ENCODE results near the gene NRXN3.

NRXN3 gene

DNA sequence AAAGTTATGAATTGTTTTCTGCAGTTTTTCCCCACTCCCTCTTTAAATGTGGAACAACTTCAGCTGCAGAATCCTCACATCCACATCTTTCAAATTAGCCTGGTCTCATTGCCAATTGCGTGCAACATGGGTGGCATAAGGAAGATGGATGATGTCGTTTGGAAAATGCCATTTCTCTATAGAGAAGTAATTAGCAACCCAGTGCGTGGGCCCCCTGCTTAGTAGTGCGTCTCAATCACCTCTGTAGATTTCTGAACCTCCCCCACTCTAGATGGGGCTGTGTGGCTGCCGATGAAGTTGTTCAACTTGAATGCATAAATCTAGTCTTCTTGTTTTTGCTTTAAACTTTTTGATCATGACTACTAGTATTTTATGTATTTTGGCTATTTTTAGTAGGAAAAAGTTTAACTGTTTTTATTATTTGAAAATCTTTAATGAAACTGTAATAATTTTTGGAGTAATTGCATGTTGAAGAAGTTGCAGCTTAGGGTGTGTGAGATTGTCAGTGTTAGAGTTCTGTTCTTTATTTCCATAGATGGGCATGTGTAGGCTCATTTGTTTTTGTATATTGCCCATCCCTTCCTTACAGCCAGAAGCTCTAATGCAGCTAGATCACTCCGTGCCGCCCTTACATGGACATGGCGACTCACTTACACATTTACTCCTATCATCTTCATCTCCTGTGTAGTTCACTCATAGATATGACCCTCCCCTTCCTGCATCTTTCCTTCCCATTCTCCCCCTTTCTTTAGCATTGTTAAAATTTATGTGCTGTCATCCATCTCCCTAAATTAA lies 1683.0 kb downstream of the NRXN3 start:
- DNase-seq (ENCODE audit: low spot score): no peak
- in situ Hi-C loops (cut with MboI; ENCODE audit: low pct_unique_long_range_greater_than_20kb, low sequenced_read_pairs, unreplicated experiment): no loop called here
- TF ChIP-seq, protein P1, sequence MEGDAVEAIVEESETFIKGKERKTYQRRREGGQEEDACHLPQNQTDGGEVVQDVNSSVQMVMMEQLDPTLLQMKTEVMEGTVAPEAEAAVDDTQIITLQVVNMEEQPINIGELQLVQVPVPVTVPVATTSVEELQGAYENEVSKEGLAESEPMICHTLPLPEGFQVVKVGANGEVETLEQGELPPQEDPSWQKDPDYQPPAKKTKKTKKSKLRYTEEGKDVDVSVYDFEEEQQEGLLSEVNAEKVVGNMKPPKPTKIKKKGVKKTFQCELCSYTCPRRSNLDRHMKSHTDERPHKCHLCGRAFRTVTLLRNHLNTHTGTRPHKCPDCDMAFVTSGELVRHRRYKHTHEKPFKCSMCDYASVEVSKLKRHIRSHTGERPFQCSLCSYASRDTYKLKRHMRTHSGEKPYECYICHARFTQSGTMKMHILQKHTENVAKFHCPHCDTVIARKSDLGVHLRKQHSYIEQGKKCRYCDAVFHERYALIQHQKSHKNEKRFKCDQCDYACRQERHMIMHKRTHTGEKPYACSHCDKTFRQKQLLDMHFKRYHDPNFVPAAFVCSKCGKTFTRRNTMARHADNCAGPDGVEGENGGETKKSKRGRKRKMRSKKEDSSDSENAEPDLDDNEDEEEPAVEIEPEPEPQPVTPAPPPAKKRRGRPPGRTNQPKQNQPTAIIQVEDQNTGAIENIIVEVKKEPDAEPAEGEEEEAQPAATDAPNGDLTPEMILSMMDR (IDR thresholded peaks at IDR 0.05; ENCODE audit: extremely low read depth, insufficient read depth, missing control alignments): no peak

DNA sequence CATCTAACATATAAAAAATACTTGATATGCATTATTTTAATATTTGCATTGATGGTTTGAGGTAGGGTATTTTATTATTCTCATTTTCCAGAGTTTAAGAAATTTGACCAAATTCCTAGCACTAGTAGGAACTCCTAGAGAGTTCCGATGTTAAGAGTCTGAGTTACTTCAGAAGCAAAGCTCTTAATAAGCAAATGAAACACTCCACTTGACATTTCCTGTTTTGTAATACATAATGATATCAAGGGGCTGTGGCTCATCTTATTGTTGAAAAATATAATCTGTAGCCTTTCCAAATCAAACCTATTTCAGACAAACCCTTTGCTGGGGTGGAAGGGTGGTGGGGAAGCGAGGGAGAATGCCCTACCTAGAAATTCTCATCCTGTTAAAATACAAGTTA lies 1685.6 kb downstream of the NRXN3 start:
- TF ChIP-seq, protein P1 (IDR thresholded peaks at IDR 0.05; ENCODE audit: extremely low read depth, insufficient read depth, missing control alignments): no peak
- DNase-seq (ENCODE audit: low spot score): no peak
- in situ Hi-C loops (cut with MboI; ENCODE audit: low pct_unique_long_range_greater_than_20kb, low sequenced_read_pairs, unreplicated experiment): no loop called here

DNA sequence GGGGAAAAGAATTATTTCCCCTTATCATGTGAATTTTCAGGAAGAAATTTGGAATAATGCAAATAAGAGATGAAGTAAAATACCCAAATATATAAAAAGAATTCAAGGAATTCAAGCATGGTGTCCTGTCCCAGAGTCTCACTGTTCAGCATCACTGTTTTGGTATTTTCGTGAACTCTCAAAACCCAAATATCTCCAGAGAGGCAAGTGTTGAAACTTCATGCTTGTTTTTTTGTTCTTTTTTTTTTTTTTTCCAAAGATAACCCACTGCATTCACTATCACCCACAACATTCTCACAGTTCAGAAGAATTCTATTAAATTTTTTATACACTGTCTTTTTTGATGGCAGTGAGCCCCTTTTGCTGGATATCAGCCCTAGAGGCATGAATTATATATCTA lies 1686.2 kb downstream of the NRXN3 start:
- no peak for DNase-seq (ENCODE audit: low spot score)
- TF ChIP-seq, protein P1 (IDR thresholded peaks at IDR 0.05; ENCODE audit: extremely low read depth, insufficient read depth, missing control alignments): no peak
- in situ Hi-C loops (cut with MboI; ENCODE audit: low pct_unique_long_range_greater_than_20kb, low sequenced_read_pairs, unreplicated experiment): no loop called here

DNA sequence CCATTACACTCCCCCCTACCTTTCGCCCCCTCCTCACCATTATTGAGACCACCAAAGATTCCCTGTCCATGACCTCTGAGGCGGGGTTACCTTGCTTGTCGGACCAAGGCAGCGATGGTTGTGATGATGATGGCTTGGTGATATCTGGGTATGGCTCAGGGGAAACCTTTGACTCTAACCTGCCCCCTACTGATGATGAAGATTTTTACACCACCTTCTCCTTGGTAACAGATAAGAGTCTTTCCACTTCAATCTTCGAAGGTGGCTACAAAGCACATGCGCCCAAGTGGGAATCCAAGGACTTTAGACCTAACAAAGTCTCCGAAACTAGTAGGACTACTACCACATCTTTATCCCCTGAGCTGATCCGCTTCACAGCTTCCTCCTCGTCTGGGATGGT lies 1690.9 kb downstream of the NRXN3 start:
- no peak for DNase-seq (ENCODE audit: low spot score)
- in situ Hi-C loops (cut with MboI; ENCODE audit: low pct_unique_long_range_greater_than_20kb, low sequenced_read_pairs, unreplicated experiment): no loop called here
- TF ChIP-seq, protein P1 (IDR thresholded peaks at IDR 0.05; ENCODE audit: extremely low read depth, insufficient read depth, missing control alignments): no peak

DNA sequence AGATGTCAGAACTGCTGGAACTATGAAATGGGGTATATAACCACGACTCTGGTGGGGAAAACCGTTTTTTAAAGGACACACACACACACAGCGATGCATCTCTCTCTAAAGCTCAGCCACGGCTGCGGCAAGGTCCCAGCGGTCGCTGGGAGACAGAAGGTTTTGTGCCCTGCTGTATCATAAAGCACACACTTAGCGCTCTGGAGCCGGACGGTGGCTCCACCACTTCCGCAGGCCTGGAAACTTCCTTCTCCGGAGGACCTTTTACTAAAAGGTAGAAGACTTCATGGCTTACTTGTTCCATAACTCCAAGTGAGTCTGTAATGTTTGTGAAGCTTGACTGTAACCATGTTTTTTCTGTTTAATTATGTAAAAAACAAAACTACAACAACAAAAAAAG lies 1691.9 kb downstream of the NRXN3 start:
- in situ Hi-C loops (cut with MboI; ENCODE audit: low pct_unique_long_range_greater_than_20kb, low sequenced_read_pairs, unreplicated experiment): no loop called here
- no peak for DNase-seq (ENCODE audit: low spot score)
- TF ChIP-seq, protein P1 (IDR thresholded peaks at IDR 0.05; ENCODE audit: extremely low read depth, insufficient read depth, missing control alignments): no peak

DNA sequence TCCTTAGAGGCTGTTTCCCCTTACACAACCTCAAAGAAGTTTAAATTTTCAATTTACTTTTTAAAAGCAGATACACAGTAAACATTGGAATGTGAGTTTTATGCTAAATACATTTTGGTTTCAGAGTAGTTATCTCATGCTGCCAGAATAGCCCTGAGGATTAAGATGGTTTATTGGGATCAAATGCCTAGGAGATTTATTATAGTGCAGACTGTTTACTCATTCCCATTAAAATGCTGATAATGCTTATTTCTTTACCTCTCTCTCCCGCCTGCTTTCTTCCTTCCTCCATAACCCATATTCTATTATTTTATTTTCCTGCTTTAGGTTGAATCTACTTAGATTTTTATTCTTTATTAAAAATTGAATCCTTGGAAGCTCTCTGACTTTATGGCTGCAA lies 1701.0 kb downstream of the NRXN3 start:
- DNase-seq (ENCODE audit: low spot score): no peak
- in situ Hi-C loops (cut with MboI; ENCODE audit: low pct_unique_long_range_greater_than_20kb, low sequenced_read_pairs, unreplicated experiment): no loop called here
- TF ChIP-seq, protein P1 (IDR thresholded peaks at IDR 0.05; ENCODE audit: extremely low read depth, insufficient read depth, missing control alignments): no peak
